Neural crest cell (in vitro differentiated cells): ENCODE measurements around the gene PRRG3. TPM values are rescaled to one million over a fixed set of nuclear protein-coding genes. Genes with fewer than 3 reads are reported as not detected.

Source experiments
- DNase-seq: peaks from one replicate; pipeline ENCODE4 v3.0.0; 2021; ENCODE audit warnings: low read depth, mixed read lengths, low spot score
- H3K27ac Mint-ChIP-seq: one replicate; pipeline ENCODE4 v1.8.0; 2021; ENCODE audit warnings: mild to moderate bottlenecking, mixed read lengths; ENCODE audit not compliant: unreplicated experiment
- H3K27me3 Mint-ChIP-seq: 2 replicates; pipeline ENCODE4 v1.8.0; 2021; ENCODE audit warnings: low read depth, mild to moderate bottlenecking, mixed read lengths
- H3K36me3 Mint-ChIP-seq: 2 replicates; pipeline ENCODE4 v1.8.0; 2021; ENCODE audit warnings: low read depth, mild to moderate bottlenecking, mixed read lengths
- H3K4me1 Mint-ChIP-seq: 2 replicates; pipeline ENCODE4 v1.8.0; 2021; ENCODE audit warnings: mixed read lengths
- H3K4me3 Mint-ChIP-seq: one replicate; pipeline ENCODE4 v1.8.0; 2021; ENCODE audit warnings: mild to moderate bottlenecking, mixed read lengths
- H3K9me3 Mint-ChIP-seq: 2 replicates; pipeline ENCODE4 v1.8.0; 2021; ENCODE audit warnings: mixed read lengths
- CTCF ChIP-seq: fragments of 200-600 bp; sonication (generic); conservative IDR thresholded peaks from 2 replicates; pipeline ENCODE4 v1.5.0; 2021; ENCODE audit warnings: antibody characterized with exemption, mild to moderate bottlenecking
- total RNA-seq: library from RNA; stranded (reverse); gene quantifications from 2 replicates; pipeline ENCODE4 v1.2.1, GENCODE V29; 2021

The PRRG3 gene
- total RNA-seq, 1 donor from 2014 or later, result 2.6 TPM

- no peak for DNase-seq
- Mint-ChIP-seq H3K4me3 (no peak overlapping the region), H3K9me3 (peaks cover 3% of the 10 kb centered on the region), H3K27me3 (peaks cover 4% of the 10 kb centered on the region), H3K36me3 (no peaks in the 10 kb centered on the region), H3K27ac (no peak overlapping the region), H3K4me1 (peaks cover 16% of the 10 kb centered on the region)
- no peak for TF ChIP-seq CTCF
Observed at GRCh38 chrX:151702026-151702714, 6.9 kb downstream of the PRRG3 start.

GRCh38 chrX:151702741-151703340 lies 7.6 kb downstream of the PRRG3 start:
- no peak overlapping the region for H3K27ac Mint-ChIP-seq

GRCh38 chrX:151703487-151703886 lies 8.2 kb downstream of the PRRG3 start:
- H3K27me3 Mint-ChIP-seq, result no peaks in the 10 kb centered on the region
- no peaks in the 10 kb centered on the region for H3K36me3 Mint-ChIP-seq
- H3K9me3 Mint-ChIP-seq, result no peaks in the 10 kb centered on the region
- peaks cover 10% of the 10 kb centered on the region for H3K4me1 Mint-ChIP-seq
- DNase-seq, result no peak
- H3K4me3 Mint-ChIP-seq, result no peak overlapping the region
- H3K27ac Mint-ChIP-seq, result no peak overlapping the region
- TF ChIP-seq CTCF, result no peak

More at GRCh38 chrX:151702741-151703340, 7.6 kb downstream of the PRRG3 start:
- peaks cover 12% of the 10 kb centered on the region for H3K4me1 Mint-ChIP-seq
- H3K36me3 Mint-ChIP-seq, result no peaks in the 10 kb centered on the region
- no peak for TF ChIP-seq CTCF
- H3K27me3 Mint-ChIP-seq, result no peaks in the 10 kb centered on the region
- DNase-seq, result no peak
- H3K4me3 Mint-ChIP-seq, result no peak overlapping the region
- H3K9me3 Mint-ChIP-seq, result no peaks in the 10 kb centered on the region

GRCh38 chrX:151704041-151704663 lies 8.9 kb downstream of the PRRG3 start:
- Mint-ChIP-seq H3K27ac (no peak overlapping the region), H3K4me3 (no peak overlapping the region), H3K4me1 (peaks cover 10% of the 10 kb centered on the region), H3K36me3 (no peaks in the 10 kb centered on the region), H3K27me3 (no peaks in the 10 kb centered on the region), H3K9me3 (no peaks in the 10 kb centered on the region)
- DNase-seq, result no peak
- no peak for TF ChIP-seq CTCF

- TF ChIP-seq CTCF, result no peak
- no peaks in the 10 kb centered on the region for H3K36me3 Mint-ChIP-seq
- H3K4me3 Mint-ChIP-seq, result no peak overlapping the region
- H3K27ac Mint-ChIP-seq, result no peak overlapping the region
- no peaks in the 10 kb centered on the region for H3K9me3 Mint-ChIP-seq
- DNase-seq, result no peak
- H3K4me1 Mint-ChIP-seq, result peaks cover 5% of the 10 kb centered on the region
- peaks cover 7% of the 10 kb centered on the region for H3K27me3 Mint-ChIP-seq
Observed at GRCh38 chrX:151708821-151709220, 13.6 kb downstream of the PRRG3 start.
